DND-41 (cell line): ENCODE measurements around the gene FAM228B.

Experiments
- EZH2 ChIP-seq: IDR thresholded peaks from 3 replicates; pipeline ENCODE4 v1.6.1; 2012; ENCODE audit warnings: borderline replicate concordance, low read depth, mild to moderate bottlenecking, moderate library complexity, low read length, inconsistent platforms; ENCODE audit not compliant: severe bottlenecking
- TF ChIP-seq, protein P1 (sequence below): IDR thresholded peaks from 2 replicates; pipeline ENCODE4 v1.5.1; 2012; ENCODE audit warnings: borderline replicate concordance, low read length, moderate library complexity, mild to moderate bottlenecking; ENCODE audit not compliant: poor library complexity, severe bottlenecking; ENCODE audit errors: extremely low read depth

DNA sequence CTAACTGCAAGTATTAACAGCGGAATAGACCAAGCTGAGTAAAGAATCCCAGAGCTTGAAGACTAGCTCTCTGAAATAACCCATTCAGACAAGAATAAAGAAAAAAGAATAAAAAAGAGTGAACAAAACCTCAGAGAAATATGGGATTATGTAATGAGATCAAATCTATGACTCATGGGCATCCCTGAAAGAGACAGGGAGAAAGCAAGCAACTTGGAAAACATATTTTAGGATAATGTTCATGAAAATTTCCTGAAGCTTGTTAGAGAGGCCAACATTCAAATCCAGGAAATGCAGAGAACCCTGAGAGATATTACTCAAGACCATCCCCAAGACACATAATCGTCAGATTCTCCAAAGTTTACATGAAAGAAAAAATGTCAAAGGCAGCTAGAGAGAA is 17.5 kb upstream of the FAM228B start:
- TF ChIP-seq, protein P1, sequence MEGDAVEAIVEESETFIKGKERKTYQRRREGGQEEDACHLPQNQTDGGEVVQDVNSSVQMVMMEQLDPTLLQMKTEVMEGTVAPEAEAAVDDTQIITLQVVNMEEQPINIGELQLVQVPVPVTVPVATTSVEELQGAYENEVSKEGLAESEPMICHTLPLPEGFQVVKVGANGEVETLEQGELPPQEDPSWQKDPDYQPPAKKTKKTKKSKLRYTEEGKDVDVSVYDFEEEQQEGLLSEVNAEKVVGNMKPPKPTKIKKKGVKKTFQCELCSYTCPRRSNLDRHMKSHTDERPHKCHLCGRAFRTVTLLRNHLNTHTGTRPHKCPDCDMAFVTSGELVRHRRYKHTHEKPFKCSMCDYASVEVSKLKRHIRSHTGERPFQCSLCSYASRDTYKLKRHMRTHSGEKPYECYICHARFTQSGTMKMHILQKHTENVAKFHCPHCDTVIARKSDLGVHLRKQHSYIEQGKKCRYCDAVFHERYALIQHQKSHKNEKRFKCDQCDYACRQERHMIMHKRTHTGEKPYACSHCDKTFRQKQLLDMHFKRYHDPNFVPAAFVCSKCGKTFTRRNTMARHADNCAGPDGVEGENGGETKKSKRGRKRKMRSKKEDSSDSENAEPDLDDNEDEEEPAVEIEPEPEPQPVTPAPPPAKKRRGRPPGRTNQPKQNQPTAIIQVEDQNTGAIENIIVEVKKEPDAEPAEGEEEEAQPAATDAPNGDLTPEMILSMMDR, result no peak
- TF ChIP-seq EZH2, result no peak
